Activated T-helper 1 cell treated with anti-CD3 and anti-CD28 coated beads, Interleukin-2, amount 50 U/mL, for 16 hours (primary cell): ENCODE results near the gene MINDY2.
"Not testable (repeated sequence)": the region's sequence is repeated elsewhere in the genome, so short reads cannot be mapped to it uniquely, and the experiment has no call there.

Experiments used
- DNase-seq, 2 donors: peaks; one replicate each; pipeline ENCODE4 v3.0.0-alpha.2; 2020; ENCODE audit warnings: low read depth in 1 of 2, low spot score in 1 of 2

The MINDY2 gene

DNA sequence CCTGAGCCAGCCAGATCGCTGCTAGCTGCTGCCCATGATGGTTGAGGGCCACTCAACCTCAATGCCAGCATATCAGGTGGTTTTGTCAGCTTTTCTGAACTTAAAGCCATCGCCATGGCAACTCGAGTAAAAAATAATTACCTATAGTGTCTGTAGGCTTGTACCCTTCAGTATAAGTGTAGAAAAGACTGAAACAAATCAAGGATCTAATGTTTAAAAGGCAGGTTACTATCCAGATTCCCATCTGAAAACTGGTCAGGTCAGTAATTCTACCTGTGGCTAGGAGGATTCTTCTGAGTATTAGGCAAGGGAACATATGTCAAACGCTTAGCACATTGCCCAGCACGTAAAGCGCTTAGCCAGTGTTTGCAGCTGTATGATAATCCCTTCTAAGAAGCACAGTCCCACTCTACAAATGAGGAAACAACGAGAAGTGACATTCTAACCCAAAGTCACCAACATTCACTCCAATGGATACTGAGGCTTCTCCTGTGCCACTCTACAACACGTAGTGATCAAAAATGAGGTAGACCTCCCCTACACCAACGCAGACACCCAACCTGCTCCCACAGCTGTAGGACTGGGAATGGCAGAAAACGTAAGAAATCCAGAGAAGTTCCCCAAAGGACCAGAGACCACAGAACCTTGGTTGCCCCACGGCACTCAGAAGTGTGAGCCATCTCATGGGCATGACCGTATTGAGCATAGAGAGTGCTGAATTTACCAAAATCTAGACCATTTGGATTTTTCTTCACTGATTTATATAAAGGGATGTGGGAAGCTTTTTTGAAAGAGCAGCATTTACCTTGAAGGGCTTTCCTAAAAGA, 107.1 kb downstream of the MINDY2 start:
- no peak for DNase-seq

DNA sequence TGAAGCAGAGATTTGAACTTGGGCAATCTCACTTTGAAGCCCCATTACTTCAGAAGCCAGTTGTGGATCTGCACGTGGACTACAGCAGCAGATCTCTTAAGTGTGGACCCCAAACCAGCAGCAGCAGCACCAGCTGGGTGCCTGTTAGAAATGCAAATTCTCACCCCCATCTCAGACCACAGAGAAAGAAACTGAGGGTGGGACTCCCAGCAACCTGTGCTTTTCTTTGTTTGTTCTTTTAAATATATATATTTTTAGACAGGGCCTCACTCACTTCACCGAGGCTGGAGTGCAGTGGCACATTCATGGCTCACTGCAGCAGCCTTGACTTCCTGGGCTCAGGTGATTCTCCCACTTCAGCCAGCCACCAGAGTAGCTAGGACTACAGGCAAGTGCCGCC, 109.2 kb downstream of the MINDY2 start:
- no peak for DNase-seq

DNA sequence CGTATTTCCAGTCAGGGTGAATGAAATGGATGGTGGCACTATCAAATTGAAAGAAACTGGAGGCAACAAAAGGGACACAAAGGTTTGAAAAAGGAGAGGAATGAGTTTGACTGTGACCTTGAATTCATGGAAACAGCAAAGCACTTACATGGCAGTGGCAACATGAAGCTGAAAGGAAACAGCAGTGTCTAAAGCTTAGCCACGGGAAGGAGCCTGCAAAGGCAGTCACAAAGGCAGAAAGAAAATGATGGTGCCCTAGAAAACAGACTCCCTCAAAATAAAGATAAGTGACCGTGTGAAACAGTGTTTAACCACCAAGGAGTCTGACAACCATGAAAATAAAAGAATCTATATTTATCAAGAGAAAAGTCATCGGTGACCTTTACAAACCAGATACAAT, 111.1 kb downstream of the MINDY2 start:
- DNase-seq = no peak

DNA sequence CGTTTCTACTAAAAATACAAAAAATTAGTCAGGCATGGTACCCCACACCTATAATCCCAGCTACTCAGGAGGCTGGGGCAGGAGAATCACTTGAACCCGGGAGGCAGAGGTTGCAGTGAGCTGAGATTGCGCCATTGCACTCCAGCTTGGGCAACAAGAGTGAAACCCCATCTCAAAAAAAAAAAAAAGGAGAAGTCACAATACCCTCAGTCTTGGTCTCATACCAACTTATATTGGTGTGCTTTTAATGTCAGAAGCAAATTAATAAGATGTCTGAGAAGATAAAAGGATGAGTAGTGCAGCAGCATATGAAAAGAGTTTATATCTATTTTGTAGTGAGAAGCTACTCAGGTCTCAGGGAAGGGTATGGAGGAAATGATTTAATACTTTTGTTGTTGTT, 112.8 kb downstream of the MINDY2 start:
- not testable (repeated sequence) for DNase-seq

DNA sequence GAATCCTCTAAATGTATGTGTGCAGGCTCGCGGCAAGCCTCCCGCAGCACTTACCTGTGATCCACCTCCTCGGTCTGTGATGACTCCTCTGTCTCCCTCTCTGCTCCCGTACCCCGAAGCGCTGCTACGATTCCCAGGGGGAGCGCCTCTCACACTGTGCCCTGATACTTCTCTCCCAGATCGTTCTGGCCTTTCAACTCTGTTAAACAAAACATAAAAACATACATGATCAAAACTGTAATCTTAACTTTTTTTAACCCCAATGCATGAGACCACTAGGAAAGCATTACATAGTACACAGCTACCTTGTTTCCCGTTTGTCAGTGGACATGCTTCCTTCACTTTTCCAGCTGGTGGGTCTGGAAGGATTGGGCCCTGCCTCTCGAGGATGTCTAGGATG, 115.8 kb downstream of the MINDY2 start:
- DNase-seq = no peak

DNA sequence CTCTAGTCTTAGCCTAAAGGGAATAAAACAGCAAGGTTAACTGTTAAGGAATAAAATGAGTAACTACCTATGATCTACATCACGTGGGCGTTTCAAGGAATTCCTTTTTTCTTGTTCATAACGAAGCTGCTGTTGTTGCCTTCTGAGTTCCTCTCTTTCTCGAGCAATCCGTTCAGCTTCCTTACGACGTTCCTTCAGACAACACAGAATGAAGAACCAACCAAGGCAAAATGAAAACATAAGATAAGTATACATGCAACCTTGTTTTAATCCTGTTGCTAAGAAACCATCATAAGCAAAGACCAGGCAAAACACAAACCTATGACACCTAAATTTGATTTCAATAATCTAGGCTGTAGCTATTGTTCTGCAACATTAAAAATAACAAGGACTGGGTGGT, 118.3 kb downstream of the MINDY2 start:
- DNase-seq = no peak

DNA sequence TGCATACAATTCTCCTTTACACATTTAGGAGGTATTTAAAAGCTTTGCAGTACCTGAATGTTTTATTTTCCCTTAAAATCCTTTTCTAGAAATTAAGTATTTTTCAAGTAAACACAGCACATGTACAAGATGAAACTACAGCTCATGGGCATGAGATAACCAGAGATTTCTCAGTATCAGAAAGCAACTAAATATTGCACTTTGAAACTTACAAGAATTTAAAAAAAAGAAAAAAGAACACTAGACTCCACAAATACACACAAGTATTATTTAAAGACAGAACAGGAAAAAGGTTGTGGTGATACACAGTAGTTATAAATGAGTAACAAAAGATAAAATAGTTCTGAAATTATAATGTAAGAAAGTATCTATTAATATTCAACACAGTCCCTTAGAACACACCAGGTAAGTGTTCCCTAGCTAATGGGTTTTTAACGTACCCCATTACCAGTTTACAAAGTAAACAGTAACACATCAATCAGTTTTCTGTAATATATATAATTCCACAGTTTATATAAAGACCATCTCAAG, 127.1 kb downstream of the MINDY2 start:
- no peak for DNase-seq

DNA sequence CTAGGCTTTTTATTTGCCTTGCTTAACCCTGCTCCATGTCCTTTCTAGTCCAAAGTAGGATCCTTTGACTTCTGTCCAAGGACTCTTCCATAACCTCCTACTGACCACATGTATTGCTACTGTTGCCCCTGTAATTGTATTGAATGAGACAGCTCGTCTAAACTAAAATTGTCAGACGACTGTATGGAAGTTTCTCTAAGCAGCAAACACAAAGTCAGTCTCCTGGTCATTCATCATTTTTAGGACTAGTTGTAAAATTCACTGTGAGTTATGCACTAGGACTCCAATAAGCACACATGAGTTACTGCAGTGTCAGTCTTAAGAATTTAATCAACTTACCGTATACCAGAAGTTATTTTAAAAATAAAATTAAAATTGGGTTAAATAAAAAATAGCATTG, 129.5 kb downstream of the MINDY2 start:
- DNase-seq = no peak

DNA sequence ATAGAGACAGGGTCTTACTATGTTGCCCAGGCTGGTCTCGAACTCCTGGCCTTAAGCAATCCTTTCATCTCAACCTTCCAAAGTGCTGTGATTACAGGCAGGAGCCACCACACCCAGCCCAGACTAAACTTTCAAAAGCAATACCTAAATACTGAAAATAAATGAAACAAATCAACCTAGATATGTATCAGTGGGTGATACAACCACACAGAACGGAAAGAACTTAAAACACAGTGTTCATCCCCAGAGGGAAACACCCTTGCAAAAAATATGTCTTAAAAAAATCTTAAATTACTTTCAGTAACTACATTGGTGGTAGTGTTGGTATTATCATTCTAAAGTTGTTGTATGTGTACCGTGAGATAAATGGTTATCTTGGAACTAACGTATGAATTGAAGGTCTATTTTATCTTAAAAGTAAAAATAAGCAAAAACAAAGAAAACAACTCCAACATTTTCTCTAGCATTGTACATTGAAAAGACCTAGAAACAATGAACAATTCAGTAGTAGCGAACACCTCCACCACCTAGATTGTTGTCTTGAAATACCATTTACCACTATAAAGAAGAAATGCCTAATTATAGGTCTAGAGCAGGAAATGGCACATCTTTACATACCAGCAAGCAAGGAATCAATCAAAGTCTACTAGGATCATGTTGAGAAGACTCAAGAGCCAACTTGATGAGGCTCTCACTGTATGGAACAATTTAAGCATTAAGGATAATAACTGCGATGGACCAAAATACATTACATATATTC, 137.6 kb downstream of the MINDY2 start:
- no peak for DNase-seq

DNA sequence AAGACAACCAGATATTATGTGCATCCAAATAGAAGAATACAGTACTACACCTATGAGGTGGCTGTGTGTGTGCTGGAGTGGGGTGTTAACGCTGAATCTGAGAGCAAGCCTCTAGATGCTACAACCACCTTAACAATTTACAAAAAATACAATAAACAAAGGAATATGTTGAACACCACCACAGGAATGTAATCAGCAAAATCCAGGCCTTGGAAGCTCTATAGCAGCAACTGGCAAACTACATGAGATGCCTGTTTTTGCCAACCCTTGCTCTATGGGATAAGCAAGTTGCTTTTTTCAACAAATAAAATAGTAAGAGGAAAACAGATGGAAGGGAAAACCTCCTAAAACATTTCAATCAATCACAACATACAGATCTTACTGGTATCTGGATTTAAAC, 138.5 kb downstream of the MINDY2 start:
- DNase-seq = no peak

DNA sequence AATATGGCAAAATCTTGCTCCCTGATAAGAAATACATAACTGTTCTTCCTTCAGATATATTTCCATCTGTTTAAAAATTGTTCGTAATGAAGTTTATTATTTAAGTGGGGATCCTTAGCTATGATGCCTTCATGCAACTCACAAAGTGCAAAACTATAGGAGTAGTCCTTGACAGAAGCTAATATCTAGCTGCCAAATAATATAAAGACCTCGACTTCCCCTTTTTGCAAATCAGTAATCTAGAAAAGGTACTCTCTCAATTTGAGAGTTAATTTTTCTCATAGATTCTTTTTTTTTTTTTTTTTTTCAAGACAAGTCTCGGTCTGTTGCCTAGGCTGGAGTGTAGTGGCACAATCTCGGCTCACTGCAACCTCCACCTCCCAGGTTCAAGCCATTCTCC, 139.4 kb downstream of the MINDY2 start:
- no peak for DNase-seq
